ENCODE measurements around the gene ZFC3H1.

ZFC3H1 gene

DNA sequence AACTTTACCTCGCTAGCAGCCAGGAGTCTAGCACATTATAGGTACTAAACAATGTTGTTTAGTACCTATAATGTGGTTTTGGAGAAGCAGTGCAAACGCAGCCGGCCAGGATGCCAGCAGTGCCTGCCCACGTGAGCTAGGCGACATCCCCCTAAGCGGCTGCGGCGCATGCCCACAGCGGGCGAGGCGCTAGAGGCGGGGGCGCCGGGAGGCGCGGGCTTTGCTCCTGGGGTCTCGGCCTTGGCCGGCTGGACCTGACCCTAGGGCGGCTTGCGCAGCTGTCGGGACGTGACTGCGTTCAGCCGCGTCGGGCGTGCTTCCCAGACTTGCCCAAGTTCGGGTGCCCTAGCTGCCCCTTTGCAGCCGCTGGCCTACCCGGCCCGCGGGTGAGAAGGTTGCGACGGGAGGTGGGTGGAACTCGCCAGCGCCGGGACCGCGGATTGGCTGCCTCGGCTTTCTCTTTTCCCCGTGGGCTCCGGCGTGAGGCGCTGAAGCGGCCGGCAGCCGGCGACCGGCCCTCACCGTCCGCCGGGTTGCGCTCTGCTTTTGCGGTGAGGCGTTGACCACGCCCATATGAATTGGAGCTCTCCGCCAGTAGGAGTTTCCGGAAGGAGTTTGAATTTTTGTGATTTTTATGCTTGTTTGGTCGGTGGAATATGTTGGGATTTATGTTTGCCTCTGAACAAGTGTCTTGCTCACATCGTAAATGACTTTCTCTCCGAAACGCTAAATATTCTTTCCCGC, 22.4 kb upstream of the ZFC3H1 start, which contains the start of gene TMEM19:
TMEM19 (plus strand) TSS at position 169 of the 744 bp plus-strand sequence. CDS start 599 bp downstream, outside the sequence.
- Histone ChIP-seq H3K27ac (replicated peaks) (peak within 1 kb of the TSS; percentile 88), H3K27me3 (ENCODE audit: insufficient read depth, poor library complexity, severe bottlenecking) (no peaks in the 10 kb centered on the region), H3K4me3 (replicated peaks; ENCODE audit: insufficient read depth, low read length) (peak within 1 kb of the TSS; percentile 47)
- peak; percentile 54 to 88 for DNase-seq (ENCODE audit: low read depth in 1 of 2, low spot score in 1 of 2)
- TF ChIP-seq REST (IDR thresholded peaks at IDR 0.05; ENCODE audit: insufficient replicate concordance, low read depth) (no peak), SPI1 (IDR thresholded peaks at IDR 0.05; ENCODE audit: borderline replicate concordance, low read depth) (no peak), POLR2AphosphoS5 (IDR thresholded peaks at IDR 0.05; ENCODE audit: low read depth) (peak; percentile 64)

DNA sequence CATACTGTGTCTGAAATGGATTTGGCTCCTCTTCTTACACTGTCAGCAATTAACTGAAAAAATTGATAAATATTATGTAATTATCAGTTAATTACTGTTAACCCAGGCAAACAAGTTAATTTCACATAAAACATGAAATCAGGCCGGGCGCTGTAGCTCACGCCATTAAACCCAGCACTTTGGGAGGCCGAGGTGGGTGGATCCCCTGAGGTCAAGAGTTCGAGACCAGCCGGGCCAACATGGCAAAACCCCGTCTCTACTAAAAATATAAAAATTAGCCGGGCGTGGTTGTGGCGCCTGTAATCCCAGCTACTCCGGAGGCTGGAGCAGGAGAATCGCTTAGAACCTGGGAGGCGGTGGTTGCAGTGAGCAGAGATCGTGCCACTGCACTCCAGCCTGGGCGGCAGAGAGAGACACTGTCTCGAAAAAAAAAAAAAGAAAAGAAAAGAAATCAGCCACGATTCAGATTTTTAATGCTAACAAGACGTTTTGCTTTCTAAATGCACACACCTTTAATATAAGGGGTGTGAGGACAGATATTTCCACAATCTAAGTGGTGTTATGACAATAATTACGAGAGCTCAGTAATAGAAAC, 21.8 kb upstream of the ZFC3H1 start:
- Histone ChIP-seq H3K27ac (replicated peaks) (peak overlapping the region; percentile 88), H3K27me3 (ENCODE audit: insufficient read depth, poor library complexity, severe bottlenecking) (no peaks in the 10 kb centered on the region), H3K4me3 (replicated peaks; ENCODE audit: insufficient read depth, low read length) (peak overlapping the region; percentile 47)
- DNase-seq (ENCODE audit: low read depth in 1 of 2, low spot score in 1 of 2) = no peak
- no peak for TF ChIP-seq REST (IDR thresholded peaks at IDR 0.05; ENCODE audit: insufficient replicate concordance, low read depth)
- TF ChIP-seq CTCF (IDR thresholded peaks at IDR 0.05; ENCODE audit: insufficient read depth, low read length) = no peak
- TF ChIP-seq SPI1 (IDR thresholded peaks at IDR 0.05; ENCODE audit: borderline replicate concordance, low read depth) = no peak
- no peak for TF ChIP-seq POLR2AphosphoS5 (IDR thresholded peaks at IDR 0.05; ENCODE audit: low read depth)
- TF ChIP-seq GABPA (IDR thresholded peaks at IDR 0.05; ENCODE audit: low read depth) = no peak

DNA sequence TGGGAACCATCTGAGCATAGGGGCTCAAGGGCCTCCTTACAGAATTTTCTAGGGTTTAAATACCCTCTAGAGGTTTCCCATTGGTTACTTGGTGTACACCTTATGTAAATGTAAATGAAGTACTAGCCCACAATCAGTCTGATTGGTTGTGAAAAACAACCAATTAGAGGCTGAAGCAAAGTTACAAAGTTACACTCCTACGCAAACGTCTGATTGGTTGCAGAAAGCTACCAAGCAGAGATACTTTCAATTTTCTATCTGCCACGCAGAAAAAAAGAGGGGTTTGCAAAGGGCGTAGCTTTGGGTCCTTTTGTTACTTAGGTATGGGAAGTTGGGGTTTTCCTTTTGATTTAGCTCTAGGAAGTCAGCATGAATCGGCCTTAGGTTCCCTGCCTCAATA, 20.4 kb upstream of the ZFC3H1 start:
- no peak for DNase-seq (ENCODE audit: low read depth in 1 of 2, low spot score in 1 of 2)
- Histone ChIP-seq H3K4me3 (replicated peaks; ENCODE audit: insufficient read depth, low read length) (no peak overlapping the region), H3K27me3 (ENCODE audit: insufficient read depth, poor library complexity, severe bottlenecking) (no peaks in the 10 kb centered on the region), H3K27ac (replicated peaks) (no peak overlapping the region)
- TF ChIP-seq REST (IDR thresholded peaks at IDR 0.05; ENCODE audit: insufficient replicate concordance, low read depth) = no peak
- TF ChIP-seq CTCF (IDR thresholded peaks at IDR 0.05; ENCODE audit: insufficient read depth, low read length) = no peak
- TF ChIP-seq GABPA (IDR thresholded peaks at IDR 0.05; ENCODE audit: low read depth) = no peak
- TF ChIP-seq SPI1 (IDR thresholded peaks at IDR 0.05; ENCODE audit: borderline replicate concordance, low read depth) = no peak
- no peak for TF ChIP-seq POLR2AphosphoS5 (IDR thresholded peaks at IDR 0.05; ENCODE audit: low read depth)

All from HL-60 (cell line).